ENCODE data around the gene ZC3H8. TPM values are rescaled to one million over a fixed set of nuclear protein-coding genes. Genes with fewer than 3 reads are reported as not detected.

Gene ZC3H8
- total RNA-seq, 2 donors from 2014 or later: 2.4 to 5.3 TPM

GRCh38 chr2:112277596-112278220 lies 22.9 kb upstream of the ZC3H8 start:
- no peak for TF ChIP-seq CTCF (IDR thresholded peaks at IDR 0.05)
- no peaks in the 10 kb centered on the region for H3K9me3 ChIP-seq
- DNase-seq (ENCODE audit: low spot score): no peak

GRCh38 chr2:112276954-112277353 lies 22.1 kb upstream of the ZC3H8 start:
- DNase-seq (ENCODE audit: low spot score): no peak
- no peak for TF ChIP-seq CTCF (IDR thresholded peaks at IDR 0.05)
- Histone ChIP-seq H3K27ac (peak overlapping the region; percentile 100), H3K4me3 (peak overlapping the region; percentile 98), H3K9me3 (no peaks in the 10 kb centered on the region), H3K4me1 (ENCODE audit: control insufficient read depth in 1 of 2, low read depth in 2 of 2) (peaks cover 10 to 32% of the 10 kb centered on the region in 2 donors), H3K36me3 (no peaks in the 10 kb centered on the region), H3K27me3 (replicated peaks; ENCODE audit: insufficient read depth) (no peaks in the 10 kb centered on the region)
- ATAC-seq (ENCODE audit: insufficient number of reproducible peaks, low FRiP score, low read depth): no peak

More at GRCh38 chr2:112277596-112278220, 22.9 kb upstream of the ZC3H8 start:
- H3K4me1 ChIP-seq (ENCODE audit: control insufficient read depth in 1 of 2, low read depth in 2 of 2): peaks cover 10 to 39% of the 10 kb centered on the region in 2 donors
- H3K36me3 ChIP-seq: no peaks in the 10 kb centered on the region
- H3K27ac ChIP-seq: peak overlapping the region; percentile 27 to 100
- H3K27me3 ChIP-seq (replicated peaks; ENCODE audit: insufficient read depth): no peaks in the 10 kb centered on the region
- no peak for ATAC-seq (ENCODE audit: insufficient number of reproducible peaks, low FRiP score, low read depth)
- no peak overlapping the region for H3K4me3 ChIP-seq

GRCh38 chr2:112275887-112276773 lies 21.3 kb upstream of the ZC3H8 start:
- peaks cover 10 to 30% of the 10 kb centered on the region in 2 donors for H3K4me1 ChIP-seq (ENCODE audit: control insufficient read depth in 1 of 2, low read depth in 2 of 2)
- H3K4me3 ChIP-seq: peak overlapping the region; percentile 98
- ATAC-seq (ENCODE audit: insufficient number of reproducible peaks, low FRiP score, low read depth): peak; percentile 84
- H3K27me3 ChIP-seq (replicated peaks; ENCODE audit: insufficient read depth): no peaks in the 10 kb centered on the region
- H3K9me3 ChIP-seq: no peaks in the 10 kb centered on the region
- peak overlapping the region; percentile 100 for H3K27ac ChIP-seq
- H3K36me3 ChIP-seq: no peaks in the 10 kb centered on the region
- no peak for TF ChIP-seq CTCF (IDR thresholded peaks at IDR 0.05)
- peak; percentile 64 for DNase-seq (ENCODE audit: low spot score)

GRCh38 chr2:112275311-112275886 lies 20.6 kb upstream of the ZC3H8 start, which contains the start of gene ZC3H6:
Gene ZC3H6 (plus strand): TSS chr2:112275597. CDS start chr2:112275995, 398 bp downstream.
- DNase-seq (ENCODE audit: low spot score) (peak; percentile 90), ATAC-seq (ENCODE audit: insufficient number of reproducible peaks, low FRiP score, low read depth) (peak; percentile 96)
- TF ChIP-seq CTCF (IDR thresholded peaks at IDR 0.05): peak; percentile 46
- Histone ChIP-seq H3K4me3 (peak within 1 kb of the TSS; percentile 98), H3K36me3 (no peaks in the 10 kb centered on the region), H3K27me3 (replicated peaks; ENCODE audit: insufficient read depth) (no peaks in the 10 kb centered on the region), H3K9me3 (no peaks in the 10 kb centered on the region), H3K27ac (peak within 1 kb of the TSS; percentile 100), H3K4me1 (ENCODE audit: control insufficient read depth in 1 of 2, low read depth in 2 of 2) (peaks cover 10 to 30% of the 10 kb centered on the region in 2 donors)

GRCh38 chr2:112273349-112273748 lies 18.5 kb upstream of the ZC3H8 start:
- Histone ChIP-seq H3K27me3 (replicated peaks; ENCODE audit: insufficient read depth) (no peaks in the 10 kb centered on the region), H3K36me3 (no peaks in the 10 kb centered on the region), H3K4me3 (no peak overlapping the region), H3K27ac (no peak overlapping the region), H3K4me1 (ENCODE audit: control insufficient read depth in 1 of 2, low read depth in 2 of 2) (peaks cover 10 to 21% of the 10 kb centered on the region in 2 donors), H3K9me3 (no peaks in the 10 kb centered on the region)
- no peak for DNase-seq (ENCODE audit: low spot score)
- no peak for ATAC-seq (ENCODE audit: insufficient number of reproducible peaks, low FRiP score, low read depth)
- TF ChIP-seq CTCF (IDR thresholded peaks at IDR 0.05): no peak

Measured in thoracic aorta (tissue), 2 donors.